ENCODE results near the gene THSD8.

GRCh38 chr19:12774588-12775555, 27.0 kb upstream of the THSD8 start, which contains the start of gene HOOK2:
- TF ChIP-seq EZH2phosphoT487 (IDR thresholded peaks at IDR 0.05), result no peak
- no peak for TF ChIP-seq CTCF (IDR thresholded peaks at IDR 0.05)
- TF ChIP-seq EZH2 (IDR thresholded peaks at IDR 0.05), result no peak
